NB4 (cell line): ENCODE results near the gene OR6C4.

Source experiments
- CTCF ChIP-seq: IDR thresholded peaks from one replicate; pipeline ENCODE4 v1.5.1; 2012; ENCODE audit warnings: low read depth, low read length
- MAX ChIP-seq: IDR thresholded peaks from 2 replicates; pipeline ENCODE4 v1.6.1; 2011; ENCODE audit warnings: low read depth, low read length

DNA sequence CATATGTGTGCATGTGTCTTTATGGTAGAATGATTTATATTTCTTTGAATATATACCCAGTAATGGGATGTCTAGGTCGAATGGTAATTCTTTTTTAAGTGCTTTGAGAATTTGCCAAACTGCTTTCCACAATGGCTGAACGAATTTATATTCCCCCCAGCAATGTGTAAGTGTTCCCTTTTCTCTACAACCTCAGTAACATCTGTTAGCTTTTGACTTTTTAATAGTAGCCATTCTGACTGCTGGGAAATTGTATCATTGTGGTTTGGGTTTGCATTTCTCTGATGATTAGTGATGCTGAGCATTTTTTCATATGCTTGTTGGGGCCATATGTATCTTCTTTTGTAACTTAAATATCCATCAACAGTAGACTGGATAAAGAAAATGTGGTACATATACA is 47.8 kb upstream of the OR6C4 start:
- TF ChIP-seq CTCF (no peak), MAX (no peak)
